Endothelial cell of umbilical vein (primary cell): Measurements from ENCODE around the gene KRT3. TPM values are rescaled to one million over a fixed set of nuclear protein-coding genes. Genes with fewer than 3 reads are reported as not detected.

Experiments
- BruUV-seq: library from RNA; stranded (reverse); fragments of 400-500 nt; replicated peaks from 2 replicates; lab custom pipeline; 2021; lab: Mats Ljungman, UMichigan
- CTCF ChIA-PET: fragments of 300-600, 350-600 bp; sonication (Branson Sonifier 250); formaldehyde crosslinking; loops from one replicate; lab custom pipeline; 2021; ENCODE audit warnings: antibody characterized with exemption, inconsistent platforms; lab: Charles Lee
- POLR2A ChIA-PET: fragments of 300-600, 350-600 bp; sonication (Branson Sonifier 250); formaldehyde crosslinking; loops from one replicate; lab custom pipeline; 2021; ENCODE audit warnings: antibody characterized with exemption, inconsistent platforms; lab: Charles Lee
- DNase-seq: peaks from one replicate; pipeline ENCODE4 v3.0.0-alpha.2; 2011; ENCODE audit warnings: low read depth, low spot score
- FAIRE-seq: peaks from 2 replicates; lab custom pipeline; 2011; peaks lifted over from hg19 to GRCh38; lab: Jason Lieb, UNC
- H2AFZ ChIP-seq: 2 replicates; pipeline ENCODE4 v1.6.0; 2012; ENCODE audit warnings: low read depth, low read length, control low read depth, inconsistent platforms
- H3K27ac ChIP-seq: 2 replicates; pipeline ENCODE4 v1.5.1; 2011; ENCODE audit warnings: low read depth, mild to moderate bottlenecking, control low read depth, low read length, moderate library complexity; ENCODE audit not compliant: insufficient read depth
- H3K27me3 ChIP-seq, 2 experiments: 2 replicates each; pipeline versions ENCODE4 v1.6.0 to v1.6.1; 2011; ENCODE audit warnings: low read length in 2 of 2, mixed read lengths in 1 of 2; ENCODE audit not compliant: control insufficient read depth in 2 of 2, insufficient read depth in 2 of 2
- H3K36me3 ChIP-seq, 2 experiments: 2 replicates in 1 of 2; 3 replicates in 1 of 2; pipeline ENCODE4 v1.5.1; 2011; ENCODE audit warnings: low read length in 2 of 2, mild to moderate bottlenecking in 1 of 2, moderate library complexity in 1 of 2; ENCODE audit not compliant: control insufficient read depth in 2 of 2, insufficient read depth in 2 of 2; ENCODE audit errors: extremely low read depth in 1 of 2
- H3K4me1 ChIP-seq: 3 replicates; pipeline ENCODE4 v1.5.1; 2011; ENCODE audit warnings: mild to moderate bottlenecking, low read length; ENCODE audit not compliant: control insufficient read depth, insufficient read depth; ENCODE audit errors: extremely low read depth
- H3K4me2 ChIP-seq: 2 replicates; pipeline ENCODE4 v1.6.1; 2011; ENCODE audit warnings: low read length, control low read depth, mixed read lengths; ENCODE audit not compliant: insufficient read depth
- H3K4me3 ChIP-seq, 3 experiments: fragments of 200-600 bp in 1 of 3; sonication (generic), shearing (Covaris generic) in 1 of 3; replicated peaks in 1 of 3; 2 replicates each; pipeline ENCODE4 v1.5.1; 2011 to 2016; ENCODE audit warnings: control low read depth in 3 of 3, low read length in 3 of 3, mild to moderate bottlenecking in 2 of 3, inconsistent platforms in 1 of 3, low read depth in 1 of 3, moderate library complexity in 1 of 3; ENCODE audit not compliant: insufficient read depth in 1 of 3
- H3K79me2 ChIP-seq: 2 replicates; pipeline ENCODE4 v1.6.0; 2012; ENCODE audit warnings: low read length, inconsistent platforms; ENCODE audit not compliant: control insufficient read depth, insufficient read depth
- H3K9ac ChIP-seq: replicated peaks from 2 replicates; pipeline ENCODE3; 2011; ENCODE audit warnings: low read length, control low read depth; ENCODE audit not compliant: insufficient read depth; ENCODE audit errors: extremely low read depth
- H3K9me1 ChIP-seq: replicated peaks from 3 replicates; pipeline ENCODE4 v1.6.0; 2011; ENCODE audit warnings: mild to moderate bottlenecking, low read length; ENCODE audit not compliant: control insufficient read depth, insufficient read depth; ENCODE audit errors: extremely low read depth
- H3K9me3 ChIP-seq: replicated peaks from 2 replicates; pipeline ENCODE4 v1.5.1; 2012; ENCODE audit warnings: low read length, inconsistent platforms; ENCODE audit not compliant: control insufficient read depth, insufficient read depth
- H4K20me1 ChIP-seq: replicated peaks from 2 replicates; pipeline ENCODE3; 2011; ENCODE audit warnings: mild to moderate bottlenecking, low read length; ENCODE audit not compliant: control insufficient read depth, insufficient read depth; ENCODE audit errors: extremely low read depth
- CTCF ChIP-seq, 2 donors: IDR thresholded peaks; 1 replicate in 1 of 2; 2 replicates in 1 of 2; pipeline ENCODE4 v1.5.1; 2011; ENCODE audit warnings: low read length in 2 of 2, mild to moderate bottlenecking in 2 of 2, moderate library complexity in 2 of 2, control low read depth in 1 of 2, inconsistent platforms in 1 of 2, low read depth in 1 of 2; ENCODE audit not compliant: insufficient read depth in 1 of 2; ENCODE audit errors: extremely low read depth in 1 of 2
- EZH2 ChIP-seq: IDR thresholded peaks from 2 replicates; pipeline ENCODE4 v1.6.1; 2012; ENCODE audit warnings: borderline replicate concordance, low read depth, mild to moderate bottlenecking, moderate library complexity, low read length, inconsistent platforms; ENCODE audit not compliant: severe bottlenecking
- FOS ChIP-seq: IDR thresholded peaks from 2 replicates; pipeline ENCODE4 v1.6.1; 2011; ENCODE audit warnings: mild to moderate bottlenecking, low read length, moderate library complexity, borderline replicate concordance; ENCODE audit not compliant: insufficient read depth
- GATA2 ChIP-seq: IDR thresholded peaks from 2 replicates; pipeline ENCODE4 v1.7.0; 2011; ENCODE audit warnings: low read depth, mild to moderate bottlenecking, moderate library complexity, mixed read lengths, low read length; ENCODE audit not compliant: insufficient read length, insufficient read depth
- JUN ChIP-seq: IDR thresholded peaks from 2 replicates; pipeline ENCODE4 v1.6.1; 2011; ENCODE audit warnings: borderline replicate concordance, low read depth; ENCODE audit not compliant: insufficient read length, insufficient read depth
- MAX ChIP-seq: IDR thresholded peaks from 2 replicates; pipeline ENCODE4 v1.6.1; 2011; ENCODE audit not compliant: insufficient read depth, insufficient read length
- MYC ChIP-seq: IDR thresholded peaks from one replicate; pipeline ENCODE4 v1.6.1; 2011; ENCODE audit warnings: mild to moderate bottlenecking, low read depth, low read length
- POLR2A ChIP-seq: IDR thresholded peaks from 2 replicates; pipeline ENCODE4 v1.6.1; 2012; ENCODE audit warnings: low read depth, mild to moderate bottlenecking, control low read depth, low read length
- POLR2AphosphoS5 ChIP-seq: IDR thresholded peaks from 2 replicates; pipeline ENCODE4 v1.6.1; 2012; ENCODE audit warnings: low read depth, mild to moderate bottlenecking, control low read depth, low read length, moderate library complexity; ENCODE audit not compliant: insufficient read depth
- dilution Hi-C: fragments of 300-500 bp; cut with MboI; formaldehyde crosslinking; loops from one replicate; pipeline ENCODE4 v1.15.0; 2019; ENCODE audit warnings: low sequenced_read_pairs; ENCODE audit not compliant: extremely low pct_ligation_motif_present
- intact Hi-C: fragments of 100-400 bp; cut with micrococcal nuclease; formaldehyde crosslinking; loops from one replicate; pipeline ENCODE4 v1.10.0; 2022
- polyA plus RNA-seq, 4 experiments: library from polyadenylated mRNA; depleted of rRNA in 3 of 4; stranded (reverse) in 3 of 4; unstranded in 1 of 4; fragments of >200 nt; gene quantifications; 2 replicates each; pipeline versions ENCODE4 v1.2.1 to v1.2.3, GENCODE V29; 2011 to 2012; ENCODE audit warnings: missing spikeins in 1 of 4
- total RNA-seq: library from RNA; stranded (reverse); gene quantifications from 2 replicates; pipeline ENCODE4 v1.2.3, GENCODE V29; 2021

The KRT3 gene
- total and polyA plus RNA-seq, 2 donors (not counting 3 experiments of a cell fraction or from before 2014, with no cell fraction given): not detected

- Histone ChIP-seq H3K27me3 (peaks cover 12 to 17% of the 10 kb centered on the region in 2 experiments), H3K4me1 (no peaks in the 10 kb centered on the region), H4K20me1 (no peaks in the 10 kb centered on the region), H2AFZ (no peak overlapping the region), H3K4me2 (no peak overlapping the region), H3K9me1 (no peaks in the 10 kb centered on the region), H3K27ac (no peak overlapping the region), H3K36me3 (no peaks in the 10 kb centered on the region), H3K9me3 (no peaks in the 10 kb centered on the region), H3K4me3 (no peak overlapping the region), H3K79me2 (no peaks in the 10 kb centered on the region), H3K9ac (no peak overlapping the region)
- CTCF ChIA-PET: interaction anchor here (1.3 kb wide), 1 partner anchor 10 kb away, joined by 3 read pairs; the partner anchor contains the start of gene KRT76
- POLR2A ChIA-PET: no interaction called here
- no TSS peak for BruUV-seq
- FAIRE-seq (no peak), DNase-seq (no peak)
- TF ChIP-seq CTCF (IDR thresholded peaks at IDR 0.05; ENCODE audit: extremely low read depth in 1 of 2, insufficient read depth in 1 of 2, low read depth in 1 of 2, low read length in 2 of 2) (no peak), POLR2A (no peak), MYC (no peak), FOS (no peak), MAX (no peak), JUN (no peak), GATA2 (no peak), POLR2AphosphoS5 (no peak), EZH2 (no peak)
- dilution Hi-C loops: no loop called here
- intact Hi-C loops: no loop called here
Measured at GRCh38 chr12:52787324-52788191, 8.4 kb downstream of the KRT3 start.
